Anterior cingulate cortex (tissue), 58 donors: ENCODE measurements around the gene SEC31B.

Experiments
- DNase-seq, 58 donors: peaks; one replicate each; lab custom pipeline; 2025; lab: John Stamatoyannopoulos, UW

SEC31B gene

GRCh38 chr10:100462709-100463108 lies 57.0 kb downstream of the SEC31B start, which contains the start of gene WNT8B:
Gene WNT8B (plus strand): TSS chr10:100463009. CDS start chr10:100463169, 160 bp downstream.
- DNase-seq, result no peak

- no peak for DNase-seq
Measured at GRCh38 chr10:100448951-100449350, 70.7 kb downstream of the SEC31B start.

GRCh38 chr10:100447663-100448062 lies 72.0 kb downstream of the SEC31B start:
- no peak for DNase-seq

GRCh38 chr10:100446130-100446761 lies 73.4 kb downstream of the SEC31B start:
- DNase-seq, result no peak

- no peak for DNase-seq
Measured at GRCh38 chr10:100442548-100442947, 77.1 kb downstream of the SEC31B start.

GRCh38 chr10:100438674-100439315 lies 80.9 kb downstream of the SEC31B start:
- DNase-seq, result no peak
